H7 (cell line): Measurements from ENCODE around the gene BCAT1. TPM values are rescaled to one million over a fixed set of nuclear protein-coding genes. Genes with fewer than 3 reads are reported as not detected.
"Not testable (repeated sequence)": the region's sequence is repeated elsewhere in the genome, so short reads cannot be mapped to it uniquely, and the experiment has no call there.

ENCODE experiments used
- DNase-seq: peaks from one replicate; pipeline ENCODE4 v3.0.0; 2012
- H3K27me3 ChIP-seq: 2 replicates; pipeline ENCODE4 v1.6.0; 2011; ENCODE audit warnings: mild to moderate bottlenecking, low read length; ENCODE audit not compliant: control insufficient read depth, insufficient read depth
- H3K36me3 ChIP-seq: replicated peaks from 2 replicates; pipeline ENCODE4 v1.5.1; 2011; ENCODE audit warnings: low read length; ENCODE audit not compliant: control insufficient read depth, insufficient read depth
- H3K4me3 ChIP-seq: 2 replicates; pipeline ENCODE4 v1.5.1; 2011; ENCODE audit warnings: low read depth, mild to moderate bottlenecking, control low read depth, low read length, moderate library complexity; ENCODE audit not compliant: insufficient read depth
- total RNA-seq: library from RNA; depleted of rRNA; stranded (reverse); fragments of >200 nt; shearing (Covaris generic); gene quantifications from 2 replicates; pipeline ENCODE4 v1.2.3, GENCODE V29; 2014

Gene BCAT1
- total RNA-seq, 1 experiment from 2014 or later, result 150 TPM

DNA sequence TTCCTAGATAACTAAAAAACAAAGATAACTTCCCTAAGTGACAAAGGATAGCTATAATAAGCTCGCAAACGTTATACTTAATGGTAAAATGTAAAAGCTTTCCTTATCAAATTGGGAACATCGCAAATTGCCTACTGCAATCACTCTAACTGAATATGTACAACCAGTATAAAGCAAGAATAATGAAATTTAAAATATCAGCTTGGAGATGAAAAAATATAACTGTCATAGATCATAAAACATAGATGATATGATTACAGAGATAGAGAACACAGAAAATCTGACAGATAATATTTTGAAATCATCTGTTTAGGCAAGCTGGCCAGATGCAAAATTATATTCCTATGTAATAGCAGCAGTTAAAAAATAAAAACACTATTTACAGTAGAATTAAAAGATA, 64.0 kb downstream of the BCAT1 start:
- H3K36me3 ChIP-seq, result no peaks in the 10 kb centered on the region; the same call in none of the 2 replicates
- DNase-seq, result no peak
- no peaks in the 10 kb centered on the region for H3K27me3 ChIP-seq
- H3K4me3 ChIP-seq, result no peak overlapping the region

- DNase-seq, result no peak
Measured at GRCh38 chr12:24881724-24882371, 67.1 kb downstream of the BCAT1 start.

DNA sequence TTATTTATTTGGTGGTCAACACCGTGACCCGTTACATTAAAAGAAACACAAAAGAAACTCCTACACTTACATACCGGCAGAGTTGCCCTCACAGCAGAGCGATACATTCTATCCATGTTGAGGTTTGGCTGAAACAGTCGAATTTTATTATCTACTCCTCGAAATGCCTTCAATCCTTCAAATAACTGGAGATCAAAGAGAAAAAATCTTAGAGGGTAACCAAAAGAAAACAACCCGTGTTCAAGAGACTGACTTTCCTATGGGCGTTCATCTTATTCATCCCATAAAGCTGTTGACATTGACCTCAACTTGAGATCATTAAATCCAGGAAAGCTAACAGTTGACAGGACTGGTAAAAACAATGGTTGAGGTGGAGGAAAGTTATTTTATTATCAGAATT, 67.7 kb downstream of the BCAT1 start:
- Histone ChIP-seq H3K27me3 (no peaks in the 10 kb centered on the region), H3K36me3 (peaks cover 4% of the 10 kb centered on the region; the same call in 1 of the 2 replicates), H3K4me3 (no peak overlapping the region)
- DNase-seq, result no peak

More at GRCh38 chr12:24881724-24882371, 67.1 kb downstream of the BCAT1 start:
- H3K4me3 ChIP-seq, result no peak overlapping the region
- peaks cover 4% of the 10 kb centered on the region; the same call in 1 of the 2 replicates for H3K36me3 ChIP-seq
- no peaks in the 10 kb centered on the region for H3K27me3 ChIP-seq

DNA sequence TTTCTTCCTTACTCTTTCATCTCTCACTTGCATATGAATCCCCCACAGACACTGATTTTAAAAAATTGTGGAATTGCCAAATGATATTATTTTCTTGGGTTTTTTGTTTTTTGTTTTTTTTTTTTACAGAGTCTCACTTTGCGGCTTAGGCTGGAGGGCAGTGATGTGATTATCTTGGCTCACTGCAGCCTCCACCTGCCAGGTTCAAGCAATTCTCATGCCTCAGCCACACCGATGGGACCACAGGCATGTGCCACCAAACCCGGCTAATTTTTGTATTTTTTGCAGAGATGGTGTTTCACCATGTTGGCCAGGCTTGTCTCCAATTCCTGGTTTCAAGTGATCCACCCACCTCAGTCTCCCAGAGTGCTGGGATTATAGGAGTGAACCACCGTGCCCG, 68.2 kb downstream of the BCAT1 start:
- Histone ChIP-seq H3K4me3 (no peak overlapping the region), H3K27me3 (no peaks in the 10 kb centered on the region), H3K36me3 (peaks cover 4% of the 10 kb centered on the region; the same call in 1 of the 2 replicates)
- no peak for DNase-seq

- H3K27me3 ChIP-seq, result no peaks in the 10 kb centered on the region
- no peak for DNase-seq
- no peak overlapping the region for H3K4me3 ChIP-seq
- H3K36me3 ChIP-seq, result peaks cover 4% of the 10 kb centered on the region; the same call in 1 of the 2 replicates
Measured at GRCh38 chr12:24879644-24880043, 69.3 kb downstream of the BCAT1 start.

DNA sequence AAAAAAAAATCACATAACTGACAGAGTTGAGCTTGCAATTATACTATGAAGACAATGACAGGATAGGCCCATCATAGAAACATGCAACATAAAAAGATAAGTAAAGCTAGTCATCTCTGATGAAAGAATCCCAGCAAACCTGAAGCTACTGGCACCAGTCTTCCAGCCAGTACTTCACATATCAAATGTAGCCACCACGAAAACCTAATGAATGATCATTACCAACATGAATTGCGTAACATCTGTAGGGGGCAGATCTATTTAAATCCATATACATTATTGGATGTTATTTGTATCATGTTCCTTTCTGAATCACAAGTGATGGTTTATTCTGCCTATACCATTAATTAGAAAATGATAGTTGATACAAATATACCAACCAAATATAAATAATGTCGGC, 73.9 kb downstream of the BCAT1 start:
- DNase-seq, result no peak
- H3K36me3 ChIP-seq, result peaks cover 6% of the 10 kb centered on the region
- no peaks in the 10 kb centered on the region for H3K27me3 ChIP-seq
- no peak overlapping the region for H3K4me3 ChIP-seq

- H3K4me3 ChIP-seq, result no peak overlapping the region
- no peak for DNase-seq
- peaks cover 2% of the 10 kb centered on the region for H3K36me3 ChIP-seq
- H3K27me3 ChIP-seq, result no peaks in the 10 kb centered on the region
Measured at GRCh38 chr12:24872211-24872610, 76.7 kb downstream of the BCAT1 start.

DNA sequence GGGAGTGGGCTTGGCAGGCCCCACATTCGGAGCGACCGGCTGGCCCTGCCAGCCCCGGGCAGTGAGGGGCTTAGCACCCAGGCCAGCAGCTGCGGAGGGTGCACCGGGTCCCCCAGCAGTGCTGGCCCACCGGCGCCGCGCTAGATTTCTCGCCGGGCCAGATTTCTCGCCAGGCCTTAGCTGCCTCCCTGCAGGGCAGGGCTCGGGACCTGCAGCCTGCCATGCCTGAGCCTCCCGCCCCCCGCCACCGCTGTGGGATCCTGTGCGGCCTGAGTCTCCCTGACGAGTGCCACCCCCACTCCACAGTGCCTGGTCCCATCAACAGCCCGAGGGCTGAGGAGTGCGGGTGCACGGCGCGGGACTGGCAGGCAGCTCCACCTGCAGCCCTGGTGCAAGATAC, 82.8 kb downstream of the BCAT1 start:
- not testable (repeated sequence) for H3K27me3 ChIP-seq, H3K36me3 ChIP-seq, H3K4me3 ChIP-seq, DNase-seq

DNA sequence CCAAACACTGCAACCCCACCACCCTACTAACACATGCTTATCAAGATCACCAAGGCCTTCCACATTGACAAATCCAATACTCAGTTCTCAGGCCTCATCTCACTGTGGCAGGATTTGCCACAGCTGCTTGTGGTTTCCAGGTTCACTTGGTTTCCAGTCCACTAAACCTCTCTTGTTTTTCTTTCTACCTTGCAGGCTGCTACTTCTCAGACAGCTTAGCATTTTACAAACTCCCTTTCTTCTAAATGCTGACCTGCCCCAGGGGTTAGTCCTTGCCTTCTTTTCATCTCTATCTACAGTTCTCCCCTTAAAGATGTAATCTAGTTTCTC, 84.1 kb downstream of the BCAT1 start:
- no peak overlapping the region for H3K4me3 ChIP-seq

DNA sequence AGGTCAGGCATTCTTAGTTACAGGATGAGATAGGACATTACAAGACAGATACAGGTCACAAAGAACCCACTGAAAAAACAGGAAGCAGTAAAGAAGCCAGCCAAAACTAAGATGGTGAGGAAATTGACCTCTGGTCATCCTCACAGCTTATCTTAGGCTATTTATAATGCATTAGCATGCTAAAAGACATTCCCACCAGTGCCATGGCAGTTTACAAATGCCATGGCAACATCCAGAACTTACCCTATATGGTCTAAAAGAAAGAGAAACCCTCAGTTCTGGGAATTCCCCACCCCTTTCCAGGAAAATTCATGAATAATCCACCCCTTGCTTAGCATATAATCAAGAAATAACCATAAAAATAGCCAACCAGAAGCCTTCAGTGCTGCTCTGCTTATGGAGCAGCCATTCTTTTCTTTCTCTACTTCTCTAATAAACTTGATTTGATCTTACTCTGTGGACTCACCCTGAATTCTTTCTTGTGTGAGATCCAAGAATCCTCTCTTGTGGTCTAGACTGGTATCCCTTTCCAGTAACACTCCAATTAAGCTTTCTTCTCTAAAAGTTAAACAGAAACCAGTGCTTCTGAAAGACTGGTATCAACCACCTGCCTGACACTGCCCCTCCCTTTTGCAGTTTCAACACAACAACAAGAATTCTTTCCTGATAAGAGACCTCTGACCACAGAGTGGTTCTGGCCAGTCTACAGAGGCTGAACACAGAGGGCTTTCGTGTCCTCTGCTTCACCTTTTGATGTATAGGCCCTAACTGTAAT, 86.9 kb downstream of the BCAT1 start:
- Histone ChIP-seq H3K27me3 (no peaks in the 10 kb centered on the region), H3K36me3 (peaks cover 4% of the 10 kb centered on the region), H3K4me3 (no peak overlapping the region)
- no peak for DNase-seq

More for the DNA sequence above, 84.1 kb downstream of the BCAT1 start:
- H3K36me3 ChIP-seq, result peaks cover 2% of the 10 kb centered on the region
- peak; percentile 17 for DNase-seq
- H3K27me3 ChIP-seq, result no peaks in the 10 kb centered on the region

DNA sequence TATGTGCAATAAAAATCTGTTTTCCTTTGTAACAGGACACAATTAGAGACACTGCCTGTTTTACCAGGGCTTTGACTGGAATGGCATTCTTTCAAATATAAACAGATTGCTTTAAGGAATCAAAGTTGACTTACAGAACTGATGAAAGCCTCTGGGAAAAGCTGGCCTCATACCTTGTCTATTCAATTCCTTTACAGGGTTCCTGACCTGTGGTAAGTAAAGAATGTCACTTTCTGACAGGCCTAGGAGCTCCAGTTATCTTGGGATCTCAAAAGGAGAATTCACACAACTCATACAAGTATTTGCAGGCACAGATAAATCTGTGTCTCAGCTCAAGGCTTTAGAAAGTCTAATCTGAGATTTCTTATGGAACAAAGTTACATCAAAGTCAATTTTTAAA, 88.4 kb downstream of the BCAT1 start:
- no peak for DNase-seq
- H3K27me3 ChIP-seq, result no peaks in the 10 kb centered on the region
- H3K36me3 ChIP-seq, result peaks cover 4% of the 10 kb centered on the region
- no peak overlapping the region for H3K4me3 ChIP-seq

DNA sequence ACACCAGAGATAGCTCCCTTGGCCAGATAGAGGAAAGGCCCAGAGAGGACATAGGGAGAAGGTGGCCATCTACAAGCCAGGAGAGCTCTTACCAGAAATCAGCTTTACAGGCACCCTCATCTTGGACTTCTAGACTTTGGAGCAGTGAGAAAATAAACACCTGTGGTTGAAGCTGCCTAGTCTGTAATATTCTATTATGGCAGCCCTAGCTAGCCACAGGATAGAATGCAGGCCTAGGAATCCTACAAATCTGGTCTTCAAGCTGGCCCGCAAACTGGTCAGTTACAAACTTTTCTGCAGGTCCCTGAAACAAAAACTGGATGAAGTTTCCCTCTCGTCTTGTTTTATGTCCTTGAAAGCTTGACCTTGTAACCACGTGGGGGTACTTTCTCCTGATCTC, 92.4 kb downstream of the BCAT1 start:
- no peaks in the 10 kb centered on the region for H3K27me3 ChIP-seq
- no peak overlapping the region for H3K4me3 ChIP-seq
- no peak for DNase-seq
- H3K36me3 ChIP-seq, result peaks cover 2% of the 10 kb centered on the region

GRCh38 chr12:24854908-24855307, 94.0 kb downstream of the BCAT1 start:
- no peak for DNase-seq
- Histone ChIP-seq H3K36me3 (peaks cover 2% of the 10 kb centered on the region), H3K4me3 (no peak overlapping the region), H3K27me3 (no peaks in the 10 kb centered on the region)

DNA sequence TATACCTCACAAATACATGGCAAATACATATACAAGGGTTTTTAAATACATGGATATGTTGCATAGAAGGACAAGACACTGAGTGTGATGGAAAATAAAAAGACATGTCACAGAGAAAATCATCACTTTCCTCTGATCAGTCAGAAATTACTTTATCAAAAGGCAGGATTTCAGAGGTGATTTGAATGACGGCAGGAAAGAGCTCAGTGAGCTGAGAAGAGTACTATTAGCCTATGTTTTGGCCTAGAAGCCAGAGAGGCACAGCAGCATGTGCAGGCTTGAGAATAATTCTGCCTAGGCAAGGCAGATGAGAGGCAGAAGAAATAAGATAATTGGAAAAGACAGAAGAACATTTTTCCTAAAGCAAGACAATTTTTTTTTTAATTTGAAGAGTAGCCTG, 94.9 kb downstream of the BCAT1 start:
- peaks cover 4% of the 10 kb centered on the region for H3K36me3 ChIP-seq
- no peaks in the 10 kb centered on the region for H3K27me3 ChIP-seq
- no peak overlapping the region for H3K4me3 ChIP-seq
- no peak for DNase-seq

DNA sequence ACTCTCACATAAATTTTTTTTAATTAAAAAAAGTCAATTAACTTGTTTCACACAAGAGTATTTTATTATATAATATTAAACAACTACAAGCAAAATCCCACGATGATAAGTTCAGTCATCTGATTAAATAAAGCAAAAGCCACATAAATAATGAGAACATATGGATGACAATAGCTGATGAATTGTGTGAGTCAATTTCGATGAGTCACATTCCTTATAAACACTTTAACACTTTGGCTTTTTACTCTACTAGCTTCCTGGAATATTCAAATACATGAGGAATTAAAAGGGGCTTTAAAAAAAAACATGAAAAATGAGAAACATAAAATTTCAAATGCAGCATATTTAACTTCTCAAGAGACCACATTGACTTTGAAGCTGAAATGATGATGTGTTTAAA, 95.3 kb downstream of the BCAT1 start:
- DNase-seq, result no peak

More for the DNA sequence above, 95.3 kb downstream of the BCAT1 start:
- Histone ChIP-seq H3K27me3 (no peaks in the 10 kb centered on the region), H3K36me3 (peaks cover 4% of the 10 kb centered on the region), H3K4me3 (no peak overlapping the region)
